ENCODE measurements around the gene GEN1.
A peak's percentile ranks its signal among the peaks of the same experiment; 100 is the strongest.

Gene GEN1

GRCh38 chr2:17759805-17760204 is 5.9 kb downstream of the GEN1 start:
- peak overlapping the region; percentile 94 for H3K4me2 ChIP-seq (ENCODE audit: low read depth, low read length, poor library complexity, severe bottlenecking)

GRCh38 chr2:17762451-17762850 is 8.5 kb downstream of the GEN1 start:
- peaks cover 23% of the 10 kb centered on the region for H3K36me3 ChIP-seq (ENCODE audit: insufficient read depth, low read length)
- TF ChIP-seq EZH2phosphoT487 (IDR thresholded peaks at IDR 0.05; ENCODE audit: borderline replicate concordance) = no peak
- no peak for TF ChIP-seq CTCF (conservative IDR thresholded peaks at IDR 0.05; ENCODE audit: low read length)
- no peak overlapping the region for H3K4me2 ChIP-seq (ENCODE audit: low read depth, low read length, poor library complexity, severe bottlenecking)

More at GRCh38 chr2:17759805-17760204, 5.9 kb downstream of the GEN1 start:
- Histone ChIP-seq H3K9me2 (replicated peaks; ENCODE audit: low read depth, low read length) (no peaks in the 10 kb centered on the region), H3K27me3 (ENCODE audit: insufficient read depth, low read length, poor library complexity, severe bottlenecking) (no peaks in the 10 kb centered on the region), H2AFZ (ENCODE audit: low read length) (no peak overlapping the region), H4K20me1 (ENCODE audit: insufficient read depth, low read length, poor library complexity, severe bottlenecking) (peaks cover 39% of the 10 kb centered on the region), H3K79me2 (ENCODE audit: insufficient read depth, low read length) (peaks cover 54% of the 10 kb centered on the region), H3K9ac (ENCODE audit: low read depth, low read length, poor library complexity, severe bottlenecking) (no peak overlapping the region), H3K36me3 (ENCODE audit: insufficient read depth, low read length) (peaks cover 5% of the 10 kb centered on the region; the same call in 1 of the 2 replicates), H3K9me3 (ENCODE audit: insufficient read depth, low read depth, low read length) (no peaks in the 10 kb centered on the region), H3K4me1 (ENCODE audit: insufficient read depth, low read length, poor library complexity, severe bottlenecking) (peaks cover 39% of the 10 kb centered on the region), H3F3A (ENCODE audit: low read depth) (peaks cover 2% of the 10 kb centered on the region; the same call in 1 of the 2 replicates), H3K4me3 (ENCODE audit: low read length, poor library complexity, severe bottlenecking) (no peak overlapping the region)
- TF ChIP-seq CTCF (conservative IDR thresholded peaks at IDR 0.05; ENCODE audit: low read length) = no peak
- TF ChIP-seq EZH2phosphoT487 (IDR thresholded peaks at IDR 0.05; ENCODE audit: borderline replicate concordance) = no peak

GRCh38 chr2:17763641-17764333 is 9.8 kb downstream of the GEN1 start:
- Histone ChIP-seq H4K20me1 (ENCODE audit: insufficient read depth, low read length, poor library complexity, severe bottlenecking) (peaks cover 4% of the 10 kb centered on the region), H3K36me3 (ENCODE audit: insufficient read depth, low read length) (peaks cover 30% of the 10 kb centered on the region), H3K9me3 (ENCODE audit: insufficient read depth, low read depth, low read length) (no peaks in the 10 kb centered on the region), H3K27me3 (ENCODE audit: insufficient read depth, low read length, poor library complexity, severe bottlenecking) (no peaks in the 10 kb centered on the region), H3K79me2 (ENCODE audit: insufficient read depth, low read length) (peaks cover 14% of the 10 kb centered on the region), H3K4me3 (ENCODE audit: low read length, poor library complexity, severe bottlenecking) (no peak overlapping the region), H3K9ac (ENCODE audit: low read depth, low read length, poor library complexity, severe bottlenecking) (no peak overlapping the region), H3K9me2 (replicated peaks; ENCODE audit: low read depth, low read length) (no peaks in the 10 kb centered on the region), H3K4me2 (ENCODE audit: low read depth, low read length, poor library complexity, severe bottlenecking) (no peak overlapping the region), H3F3A (ENCODE audit: low read depth) (peaks cover 2% of the 10 kb centered on the region; the same call in 1 of the 2 replicates), H2AFZ (ENCODE audit: low read length) (no peak overlapping the region), H3K4me1 (ENCODE audit: insufficient read depth, low read length, poor library complexity, severe bottlenecking) (peaks cover 4% of the 10 kb centered on the region)
- TF ChIP-seq EZH2phosphoT487 (IDR thresholded peaks at IDR 0.05; ENCODE audit: borderline replicate concordance) = no peak

More at GRCh38 chr2:17762451-17762850, 8.5 kb downstream of the GEN1 start:
- Histone ChIP-seq H3K9ac (ENCODE audit: low read depth, low read length, poor library complexity, severe bottlenecking) (no peak overlapping the region), H3K9me2 (replicated peaks; ENCODE audit: low read depth, low read length) (no peaks in the 10 kb centered on the region), H3F3A (ENCODE audit: low read depth) (peaks cover 2% of the 10 kb centered on the region; the same call in 1 of the 2 replicates), H3K4me1 (ENCODE audit: insufficient read depth, low read length, poor library complexity, severe bottlenecking) (peaks cover 15% of the 10 kb centered on the region), H2AFZ (ENCODE audit: low read length) (no peak overlapping the region), H4K20me1 (ENCODE audit: insufficient read depth, low read length, poor library complexity, severe bottlenecking) (peaks cover 13% of the 10 kb centered on the region), H3K79me2 (ENCODE audit: insufficient read depth, low read length) (peaks cover 28% of the 10 kb centered on the region), H3K27me3 (ENCODE audit: insufficient read depth, low read length, poor library complexity, severe bottlenecking) (no peaks in the 10 kb centered on the region), H3K4me3 (ENCODE audit: low read length, poor library complexity, severe bottlenecking) (no peak overlapping the region), H3K9me3 (ENCODE audit: insufficient read depth, low read depth, low read length) (no peaks in the 10 kb centered on the region)
